Body of pancreas (tissue), 4 donors: Measurements from ENCODE around the gene OR10H4. TPM values are rescaled to one million over a fixed set of nuclear protein-coding genes. Genes with fewer than 3 reads are reported as not detected.
A peak's percentile ranks its signal among the peaks of the same experiment; 100 is the strongest.
"Not testable (repeated sequence)": the region's sequence is repeated elsewhere in the genome, so short reads cannot be mapped to it uniquely, and the experiment has no call there.

Experiments
- ATAC-seq: fragments of 150-250 bp; one replicate; pipeline ENCODE4 v1.9.1; 2016
- DNase-seq, 4 donors: peaks; one replicate each; pipeline ENCODE4 v3.0.0-alpha.2; 2019
- H3K27ac ChIP-seq, 4 donors: fragments of 200-600 bp; sonication (generic); 1 replicate in 3 of 4; 2 replicates in 1 of 4; pipeline versions ENCODE4 v1.5.1 to v1.6.1; 2016 to 2019; ENCODE audit warnings: mild to moderate bottlenecking in 1 of 4, mixed read lengths in 1 of 4, moderate library complexity in 1 of 4
- H3K27me3 ChIP-seq, 2 donors: fragments of 200-600 bp; sonication (generic); one replicate each; pipeline ENCODE4 v1.6.0; 2016; ENCODE audit warnings: mild to moderate bottlenecking in 1 of 2
- H3K36me3 ChIP-seq, 2 donors: fragments of 200-600 bp; sonication (generic); replicated peaks in 1 of 2; 2 replicates each; pipeline ENCODE4 v1.5.1; 2016; ENCODE audit warnings: low read depth in 2 of 2; ENCODE audit not compliant: insufficient read depth in 1 of 2
- H3K4me1 ChIP-seq: fragments of 200-600 bp; sonication (generic); one replicate; pipeline ENCODE4 v1.6.0; 2016
- H3K4me3 ChIP-seq, 2 donors: fragments of 200-600 bp; sonication (generic); 1 replicate in 1 of 2; 2 replicates in 1 of 2; pipeline ENCODE4 v1.5.1; 2016 to 2019
- H3K9me3 ChIP-seq, 3 donors: fragments of 200-600 bp; sonication (generic); 1 replicate in 2 of 3; 2 replicates in 1 of 3; pipeline ENCODE4 v1.5.1; 2016
- POLR2A ChIP-seq, 3 donors: fragments of 450-650 bp; IDR thresholded peaks; one replicate each; pipeline ENCODE4 v1.6.1; 2016; ENCODE audit warnings: antibody characterized with exemption in 3 of 3, mild to moderate bottlenecking in 2 of 3
- WGBS, 2 donors: methylation state at CpG; one replicate each; pipeline ENCODE4 v1.1.5; 2017; 5-methylcytosine and 5-hydroxymethylcytosine counted together
- intact Hi-C: fragments of 100-400 bp; cut with DNase I; formaldehyde crosslinking; loops from one replicate; pipeline ENCODE4 v1.15.1; 2023
- total RNA-seq, 2 donors: library from RNA; depleted of rRNA; stranded (reverse); fragments of >200 nt; gene quantifications; one replicate each; pipeline ENCODE4 v1.1.0, GENCODE V29; 2016
- TF ChIP-seq, protein P1 (sequence below), 7 experiments: fragments of 450-650 bp in 4 of 7; fragments of 200-600 bp in 3 of 7; sonication (generic) in 3 of 7; IDR thresholded peaks; one replicate each; pipeline ENCODE4 v1.5.1; 2016 to 2019; ENCODE audit warnings: antibody characterized with exemption in 7 of 7

Gene OR10H4
- total RNA-seq, 2 donors from 2014 or later = not detected

DNA sequence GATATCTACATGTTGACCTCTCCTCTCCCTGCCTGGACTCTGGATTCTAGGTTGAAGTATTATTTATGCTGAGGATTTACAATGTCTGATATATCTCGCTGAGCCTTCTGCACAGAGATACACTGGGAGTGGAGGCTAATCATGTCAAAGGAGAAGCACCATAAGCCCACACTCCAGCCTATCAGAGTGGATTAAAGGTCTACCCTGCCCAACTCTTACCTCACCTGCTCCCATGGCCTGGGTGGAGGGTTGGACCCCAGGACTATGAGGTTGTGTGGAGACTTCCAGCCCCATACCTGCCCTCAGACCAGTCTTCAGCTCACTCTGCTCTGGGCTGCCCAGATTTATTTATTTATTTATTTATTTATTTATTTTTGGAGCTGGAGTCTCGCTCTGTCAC lies 15.4 kb downstream of the OR10H4 start:
- H3K27ac ChIP-seq = no peak overlapping the region
- H3K27me3 ChIP-seq = no peaks in the 10 kb centered on the region
- no peaks in the 10 kb centered on the region for H3K9me3 ChIP-seq
- no peak for DNase-seq
- H3K4me1 ChIP-seq = no peaks in the 10 kb centered on the region
- whole genome bisulfite sequencing, 2 donors = 82 to 89% methylated on average over 2 of the region's 2 CpGs
- intact Hi-C loops = no loop called here
- TF ChIP-seq, protein P1, sequence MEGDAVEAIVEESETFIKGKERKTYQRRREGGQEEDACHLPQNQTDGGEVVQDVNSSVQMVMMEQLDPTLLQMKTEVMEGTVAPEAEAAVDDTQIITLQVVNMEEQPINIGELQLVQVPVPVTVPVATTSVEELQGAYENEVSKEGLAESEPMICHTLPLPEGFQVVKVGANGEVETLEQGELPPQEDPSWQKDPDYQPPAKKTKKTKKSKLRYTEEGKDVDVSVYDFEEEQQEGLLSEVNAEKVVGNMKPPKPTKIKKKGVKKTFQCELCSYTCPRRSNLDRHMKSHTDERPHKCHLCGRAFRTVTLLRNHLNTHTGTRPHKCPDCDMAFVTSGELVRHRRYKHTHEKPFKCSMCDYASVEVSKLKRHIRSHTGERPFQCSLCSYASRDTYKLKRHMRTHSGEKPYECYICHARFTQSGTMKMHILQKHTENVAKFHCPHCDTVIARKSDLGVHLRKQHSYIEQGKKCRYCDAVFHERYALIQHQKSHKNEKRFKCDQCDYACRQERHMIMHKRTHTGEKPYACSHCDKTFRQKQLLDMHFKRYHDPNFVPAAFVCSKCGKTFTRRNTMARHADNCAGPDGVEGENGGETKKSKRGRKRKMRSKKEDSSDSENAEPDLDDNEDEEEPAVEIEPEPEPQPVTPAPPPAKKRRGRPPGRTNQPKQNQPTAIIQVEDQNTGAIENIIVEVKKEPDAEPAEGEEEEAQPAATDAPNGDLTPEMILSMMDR (IDR thresholded peaks at IDR 0.05) = no peak
- no peak for TF ChIP-seq POLR2A (IDR thresholded peaks at IDR 0.05)
- H3K4me3 ChIP-seq = no peak overlapping the region
- no peak for ATAC-seq
- no peaks in the 10 kb centered on the region for H3K36me3 ChIP-seq

DNA sequence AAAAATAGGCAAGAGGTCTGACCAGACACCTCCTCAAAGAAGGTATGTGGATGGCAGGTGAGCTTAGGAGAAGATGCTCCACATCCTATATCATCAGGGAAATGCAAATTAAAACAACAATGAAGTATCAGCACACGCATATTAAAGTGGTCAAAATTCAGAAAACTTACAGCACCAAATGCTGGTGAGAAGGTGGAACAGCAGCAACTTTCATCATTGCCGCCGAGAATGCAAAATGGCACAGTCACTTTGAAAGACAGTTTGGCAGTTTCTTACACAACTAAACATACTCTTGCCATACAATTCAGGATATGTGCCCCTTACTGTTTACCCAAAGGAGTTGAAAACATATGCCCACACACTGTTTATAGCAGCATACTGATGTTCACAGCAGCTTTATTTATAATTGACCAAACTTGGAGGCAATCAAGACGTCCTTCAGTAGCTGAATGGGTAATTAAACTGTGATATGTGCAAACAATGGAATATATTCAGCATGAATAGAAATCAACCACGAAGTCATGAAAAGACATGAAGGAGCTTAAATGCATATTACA lies 22.5 kb downstream of the OR10H4 start:
- 32 to 33% methylated on average over 5 of the region's 5 CpGs for WGBS, 2 donors
- H3K4me1 ChIP-seq = no peaks in the 10 kb centered on the region
- TF ChIP-seq, protein P1 (IDR thresholded peaks at IDR 0.05) = no peak
- no peak for TF ChIP-seq POLR2A (IDR thresholded peaks at IDR 0.05)
- no peaks in the 10 kb centered on the region for H3K36me3 ChIP-seq
- H3K4me3 ChIP-seq = no peak overlapping the region
- DNase-seq = no peak
- no peaks in the 10 kb centered on the region for H3K27me3 ChIP-seq
- no peak overlapping the region for H3K27ac ChIP-seq
- intact Hi-C loops = no loop called here
- no peak for ATAC-seq
- H3K9me3 ChIP-seq = no peaks in the 10 kb centered on the region

DNA sequence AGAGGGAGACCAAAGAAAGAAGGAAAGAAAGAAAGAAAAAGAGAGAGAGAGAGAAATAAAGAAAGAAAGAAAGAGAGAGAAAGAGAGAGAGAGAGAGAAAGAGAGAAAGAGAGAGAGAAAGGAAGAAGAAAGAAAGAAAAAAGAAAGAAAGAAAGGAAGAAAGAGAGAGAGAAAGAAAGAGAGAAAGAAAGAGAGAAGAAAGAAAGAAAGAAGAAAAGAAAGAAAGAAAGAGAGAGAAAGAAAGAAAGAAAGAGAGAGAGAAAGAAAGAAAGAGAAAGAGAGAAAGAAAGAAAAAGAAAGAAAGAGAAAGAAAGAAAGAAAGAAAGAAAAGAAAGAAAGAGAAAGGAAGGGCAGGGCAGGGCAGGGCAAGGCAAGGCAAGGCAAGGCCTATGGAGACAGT lies 23.2 kb downstream of the OR10H4 start:
- H3K27ac ChIP-seq, H3K27me3 ChIP-seq, H3K4me3 ChIP-seq, H3K9me3 ChIP-seq, intact Hi-C loops, H3K4me1 ChIP-seq, DNase-seq, H3K36me3 ChIP-seq, ATAC-seq: not testable (repeated sequence)

DNA sequence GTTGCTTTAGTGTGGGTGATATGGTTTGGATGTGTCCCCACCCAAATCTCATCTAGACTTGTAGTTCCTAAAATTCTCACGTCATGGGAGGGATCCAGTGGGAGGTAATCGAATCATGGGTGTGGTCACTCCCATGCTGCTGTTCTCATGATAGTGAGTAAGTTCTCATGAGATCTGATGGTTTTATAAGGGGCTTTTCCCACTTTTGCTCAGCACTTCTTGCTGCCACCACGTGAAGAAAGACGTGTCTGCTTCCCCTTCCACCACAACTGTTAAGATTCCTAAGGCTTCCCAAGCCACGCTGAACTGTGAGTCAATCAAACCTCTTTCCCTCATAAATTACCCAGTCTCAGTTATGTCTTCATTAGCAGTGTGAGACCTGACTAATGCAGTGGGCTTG lies 26.0 kb downstream of the OR10H4 start:
- ATAC-seq (no peak), DNase-seq (no peak)
- no peak for TF ChIP-seq POLR2A (IDR thresholded peaks at IDR 0.05)
- TF ChIP-seq, protein P1 (IDR thresholded peaks at IDR 0.05) = no peak
- intact Hi-C loops = no loop called here
- WGBS, 2 donors = 48 to 58% methylated on average over 5 of the region's 5 CpGs
- Histone ChIP-seq H3K4me1 (peaks cover 6% of the 10 kb centered on the region), H3K4me3 (no peak overlapping the region), H3K9me3 (no peaks in the 10 kb centered on the region), H3K27me3 (no peaks in the 10 kb centered on the region), H3K36me3 (no peaks in the 10 kb centered on the region), H3K27ac (no peak overlapping the region)

DNA sequence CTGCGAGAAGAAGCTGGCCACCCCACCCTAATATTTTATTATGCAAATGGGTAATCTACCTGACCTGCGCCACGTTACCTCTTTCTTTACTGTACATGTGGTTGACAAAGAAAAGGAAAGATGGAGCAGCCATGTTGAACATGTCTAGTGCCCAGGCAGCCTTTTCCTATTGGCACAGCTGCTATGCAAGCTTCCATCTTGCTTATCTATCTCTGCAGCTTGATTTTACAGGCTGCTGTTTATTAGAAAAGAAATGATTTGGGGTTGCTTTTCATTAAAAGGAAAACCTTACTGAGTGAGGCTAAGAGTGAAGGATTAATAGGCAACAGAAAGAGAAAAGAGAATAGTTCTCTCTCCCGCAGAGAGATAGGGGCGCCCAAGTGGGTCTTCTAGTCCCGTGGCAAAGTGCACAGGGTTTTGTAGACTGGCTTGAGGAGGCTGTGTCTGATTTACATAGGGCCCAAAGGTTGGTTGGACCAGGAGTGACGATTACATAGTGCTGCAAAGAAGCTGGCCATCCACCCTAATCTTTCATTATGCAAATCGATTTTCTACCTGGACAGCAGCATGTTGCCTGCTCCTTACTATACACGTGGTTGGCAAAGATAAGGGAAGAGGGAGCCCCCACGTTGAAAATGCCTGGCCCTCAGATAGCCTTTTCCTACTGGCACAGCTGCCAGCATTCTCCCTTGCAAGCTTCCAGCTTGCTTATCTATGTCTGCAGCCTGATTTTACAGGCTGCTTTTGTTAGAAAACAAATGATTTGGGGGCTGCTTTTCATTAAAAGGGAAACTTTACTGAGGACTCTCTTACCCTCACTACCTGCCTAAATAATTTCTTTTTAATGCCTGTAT lies 28.3 kb downstream of the OR10H4 start:
- H3K9me3 ChIP-seq = no peaks in the 10 kb centered on the region
- ATAC-seq (no peak), DNase-seq (peak in 1 of 4 donors; percentile 10)
- 34 to 39% methylated on average over 10 of the region's 10 CpGs for WGBS, 2 donors
- H3K27ac ChIP-seq = no peak overlapping the region
- H3K4me1 ChIP-seq = peaks cover 6% of the 10 kb centered on the region
- no peaks in the 10 kb centered on the region for H3K27me3 ChIP-seq
- intact Hi-C loops = no loop called here
- no peak for TF ChIP-seq POLR2A (IDR thresholded peaks at IDR 0.05)
- TF ChIP-seq, protein P1 (IDR thresholded peaks at IDR 0.05) = no peak
- no peaks in the 10 kb centered on the region for H3K36me3 ChIP-seq
- H3K4me3 ChIP-seq = no peak overlapping the region
